ENCODE measurements around the gene AZU1. TPM values are rescaled to one million over a fixed set of nuclear protein-coding genes. Genes with fewer than 3 reads are reported as not detected.

AZU1 gene
- total RNA-seq, 1 donor from 2014 or later = 0.41 TPM

DNA sequence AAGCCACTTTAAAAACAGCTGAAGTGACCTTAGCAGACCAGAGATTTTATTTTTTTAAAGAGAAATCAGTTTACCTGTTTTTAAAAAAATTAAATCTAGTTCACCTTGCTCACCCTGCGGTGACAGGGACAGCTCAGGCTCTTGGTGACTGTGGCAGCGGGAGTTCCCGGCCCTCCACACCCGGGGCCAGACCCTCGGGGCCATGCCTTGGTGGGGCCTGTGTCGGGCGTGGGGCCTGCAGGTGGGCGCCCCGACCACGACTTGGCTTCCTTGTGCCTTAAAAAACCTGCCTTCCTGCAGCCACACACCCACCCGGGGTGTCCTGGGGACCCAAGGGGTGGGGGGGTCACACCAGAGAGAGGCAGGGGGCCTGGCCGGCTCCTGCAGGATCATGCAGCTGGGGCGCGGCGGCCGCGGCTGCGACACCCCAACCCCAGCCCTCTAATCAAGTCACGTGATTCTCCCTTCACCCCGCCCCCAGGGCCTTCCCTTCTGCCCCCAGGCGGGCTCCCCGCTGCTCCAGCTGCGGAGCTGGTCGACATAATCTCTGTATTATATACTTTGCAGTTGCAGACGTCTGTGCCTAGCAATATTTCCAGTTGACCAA is 16.7 kb upstream of the AZU1 start:
- Mint-ChIP-seq H3K4me3 (no peak overlapping the region), H3K36me3 (peaks cover 17% of the 10 kb centered on the region), H3K27me3 (no peaks in the 10 kb centered on the region), H3K4me1 (ENCODE audit: unreplicated experiment) (peaks cover 6% of the 10 kb centered on the region), H3K9me3 (no peaks in the 10 kb centered on the region), H3K27ac (peak overlapping the region; percentile 56)
- DNase-seq (ENCODE audit: extremely low spot score, unreplicated experiment) = no peak
- no peak for TF ChIP-seq CTCF (conservative IDR thresholded peaks at IDR 0.05)

GRCh38 chr19:811506-812048 is 16.1 kb upstream of the AZU1 start:
- Mint-ChIP-seq H3K27me3 (no peaks in the 10 kb centered on the region), H3K9me3 (no peaks in the 10 kb centered on the region), H3K4me3 (no peak overlapping the region), H3K27ac (peak overlapping the region; percentile 56), H3K36me3 (peaks cover 21% of the 10 kb centered on the region), H3K4me1 (ENCODE audit: unreplicated experiment) (peaks cover 6% of the 10 kb centered on the region)
- no peak for DNase-seq (ENCODE audit: extremely low spot score, unreplicated experiment)
- TF ChIP-seq CTCF (conservative IDR thresholded peaks at IDR 0.05) = no peak

GRCh38 chr19:812049-812746 is 15.4 kb upstream of the AZU1 start:
- Mint-ChIP-seq H3K27ac (no peak overlapping the region), H3K4me1 (ENCODE audit: unreplicated experiment) (peaks cover 4% of the 10 kb centered on the region)

DNA sequence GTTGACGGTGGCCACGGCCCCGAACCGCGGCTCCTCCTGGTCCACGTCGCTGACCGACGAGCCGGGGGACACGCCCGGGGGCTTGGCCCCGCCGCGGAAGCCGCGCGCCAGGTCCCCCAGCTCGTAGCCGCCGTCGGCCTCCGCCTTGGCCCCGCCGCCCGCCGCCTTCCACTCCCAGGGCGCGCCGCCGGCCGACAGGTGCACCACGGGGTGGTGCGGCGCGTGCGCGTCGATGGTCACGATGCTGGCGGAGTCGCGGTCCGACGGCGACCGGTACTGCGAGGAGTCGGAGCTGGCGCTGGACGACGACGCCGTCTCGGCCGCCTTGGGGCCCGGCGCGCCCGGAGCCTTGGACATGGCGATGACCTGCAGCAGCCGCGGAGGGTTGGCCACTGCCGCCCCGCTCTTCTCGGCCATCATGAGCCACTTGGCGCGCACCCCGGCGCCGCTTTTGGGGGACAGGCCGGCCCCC is 14.9 kb upstream of the AZU1 start:
- no peak for TF ChIP-seq CTCF (conservative IDR thresholded peaks at IDR 0.05)
- Mint-ChIP-seq H3K4me1 (ENCODE audit: unreplicated experiment) (no peaks in the 10 kb centered on the region), H3K27ac (no peak overlapping the region), H3K36me3 (peaks cover 17% of the 10 kb centered on the region), H3K4me3 (no peak overlapping the region), H3K27me3 (no peaks in the 10 kb centered on the region), H3K9me3 (no peaks in the 10 kb centered on the region)
- no peak for DNase-seq (ENCODE audit: extremely low spot score, unreplicated experiment)

More at GRCh38 chr19:812049-812746, 15.4 kb upstream of the AZU1 start:
- H3K27me3 Mint-ChIP-seq = no peaks in the 10 kb centered on the region
- no peak for TF ChIP-seq CTCF (conservative IDR thresholded peaks at IDR 0.05)
- H3K36me3 Mint-ChIP-seq = peaks cover 23% of the 10 kb centered on the region
- H3K4me3 Mint-ChIP-seq = no peak overlapping the region
- H3K9me3 Mint-ChIP-seq = no peaks in the 10 kb centered on the region
- no peak for DNase-seq (ENCODE audit: extremely low spot score, unreplicated experiment)

GRCh38 chr19:813219-814151 is 14.2 kb upstream of the AZU1 start:
- H3K9me3 Mint-ChIP-seq = no peaks in the 10 kb centered on the region
- H3K27ac Mint-ChIP-seq = peak overlapping the region; percentile 34
- H3K4me1 Mint-ChIP-seq (ENCODE audit: unreplicated experiment) = no peaks in the 10 kb centered on the region
- H3K4me3 Mint-ChIP-seq = no peak overlapping the region
- TF ChIP-seq CTCF (conservative IDR thresholded peaks at IDR 0.05) = no peak
- peaks cover 15% of the 10 kb centered on the region for H3K36me3 Mint-ChIP-seq
- no peaks in the 10 kb centered on the region for H3K27me3 Mint-ChIP-seq
- no peak for DNase-seq (ENCODE audit: extremely low spot score, unreplicated experiment)
